ENCODE results near the gene CAPN10. TPM values are rescaled to one million over a fixed set of nuclear protein-coding genes. Genes with fewer than 3 reads are reported as not detected.

The CAPN10 gene
- total RNA-seq, 1 donor from 2014 or later, result 24.9 TPM

GRCh38 chr2:240645346-240645745 is 58.8 kb downstream of the CAPN10 start:
- Mint-ChIP-seq H3K4me1 (ENCODE audit: low read depth, unreplicated experiment) (no peaks in the 10 kb centered on the region), H3K9me3 (ENCODE audit: unreplicated experiment) (no peaks in the 10 kb centered on the region), H3K4me3 (ENCODE audit: unreplicated experiment) (no peak overlapping the region), H3K27ac (ENCODE audit: unreplicated experiment) (no peak overlapping the region), H3K36me3 (ENCODE audit: low read depth, unreplicated experiment) (no peaks in the 10 kb centered on the region), H3K27me3 (ENCODE audit: low read depth, unreplicated experiment) (peaks cover 51% of the 10 kb centered on the region)
- H2AFZ ChIP-seq (ENCODE audit: low read depth, low read length), result no peak overlapping the region
- H3K27ac ChIP-seq (ENCODE audit: low read depth, low read length), result no peak overlapping the region
- H3K4me1 ChIP-seq (ENCODE audit: insufficient read depth, low read length), result no peaks in the 10 kb centered on the region
- TF ChIP-seq, protein P1, sequence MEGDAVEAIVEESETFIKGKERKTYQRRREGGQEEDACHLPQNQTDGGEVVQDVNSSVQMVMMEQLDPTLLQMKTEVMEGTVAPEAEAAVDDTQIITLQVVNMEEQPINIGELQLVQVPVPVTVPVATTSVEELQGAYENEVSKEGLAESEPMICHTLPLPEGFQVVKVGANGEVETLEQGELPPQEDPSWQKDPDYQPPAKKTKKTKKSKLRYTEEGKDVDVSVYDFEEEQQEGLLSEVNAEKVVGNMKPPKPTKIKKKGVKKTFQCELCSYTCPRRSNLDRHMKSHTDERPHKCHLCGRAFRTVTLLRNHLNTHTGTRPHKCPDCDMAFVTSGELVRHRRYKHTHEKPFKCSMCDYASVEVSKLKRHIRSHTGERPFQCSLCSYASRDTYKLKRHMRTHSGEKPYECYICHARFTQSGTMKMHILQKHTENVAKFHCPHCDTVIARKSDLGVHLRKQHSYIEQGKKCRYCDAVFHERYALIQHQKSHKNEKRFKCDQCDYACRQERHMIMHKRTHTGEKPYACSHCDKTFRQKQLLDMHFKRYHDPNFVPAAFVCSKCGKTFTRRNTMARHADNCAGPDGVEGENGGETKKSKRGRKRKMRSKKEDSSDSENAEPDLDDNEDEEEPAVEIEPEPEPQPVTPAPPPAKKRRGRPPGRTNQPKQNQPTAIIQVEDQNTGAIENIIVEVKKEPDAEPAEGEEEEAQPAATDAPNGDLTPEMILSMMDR (IDR thresholded peaks at IDR 0.05; ENCODE audit: insufficient read depth, low read depth, low read length), result no peak
- no peak for TF ChIP-seq EZH2 (IDR thresholded peaks at IDR 0.05; ENCODE audit: insufficient read depth, low read length)
- no peak overlapping the region for H3K9ac ChIP-seq (ENCODE audit: low read length)
- H3K27me3 ChIP-seq (ENCODE audit: insufficient read depth, low read length), result peaks cover 24% of the 10 kb centered on the region
- no peak for DNase-seq (ENCODE audit: low read depth)
- no peaks in the 10 kb centered on the region for H4K20me1 ChIP-seq (ENCODE audit: insufficient read depth, low read length)
- no peaks in the 10 kb centered on the region for H3K9me3 ChIP-seq (ENCODE audit: insufficient read depth, low read depth, low read length)
- FAIRE-seq, result no peak
- no peak overlapping the region for H3K4me2 ChIP-seq (ENCODE audit: low read length)
- no peaks in the 10 kb centered on the region for H3K36me3 ChIP-seq (ENCODE audit: insufficient read depth, low read length)
- H3K4me3 ChIP-seq (ENCODE audit: insufficient read depth, low read depth, low read length), result no peak overlapping the region
- no peaks in the 10 kb centered on the region for H3K79me2 ChIP-seq (ENCODE audit: insufficient read depth, low read length)

DNA sequence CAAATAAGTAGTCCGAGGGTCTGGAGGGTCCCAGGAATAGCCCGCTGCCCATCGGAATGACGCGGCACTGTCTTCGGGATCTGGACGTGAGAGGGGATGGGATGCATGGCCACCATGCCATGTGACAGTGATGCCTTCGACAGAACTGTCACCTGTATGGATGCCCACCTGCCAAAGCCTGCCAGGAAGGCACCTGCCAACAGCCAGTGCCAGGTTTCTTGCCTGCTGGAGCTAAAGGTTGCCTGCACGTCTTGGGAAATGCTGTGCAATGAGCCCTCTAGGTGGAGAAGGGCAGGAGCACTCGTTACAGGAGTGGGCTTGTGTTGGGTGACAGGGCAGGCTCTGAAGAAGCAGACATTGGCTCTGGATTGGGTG is 59.3 kb downstream of the CAPN10 start:
- Histone ChIP-seq H3K36me3 (ENCODE audit: insufficient read depth, low read length) (no peaks in the 10 kb centered on the region), H3K4me1 (ENCODE audit: insufficient read depth, low read length) (no peaks in the 10 kb centered on the region), H3K9me3 (ENCODE audit: insufficient read depth, low read depth, low read length) (no peaks in the 10 kb centered on the region), H4K20me1 (ENCODE audit: insufficient read depth, low read length) (no peaks in the 10 kb centered on the region), H3K27me3 (ENCODE audit: insufficient read depth, low read length) (peaks cover 24% of the 10 kb centered on the region), H3K4me3 (ENCODE audit: insufficient read depth, low read depth, low read length) (no peak overlapping the region), H3K9ac (ENCODE audit: low read length) (no peak overlapping the region), H3K4me2 (ENCODE audit: low read length) (no peak overlapping the region), H3K79me2 (ENCODE audit: insufficient read depth, low read length) (no peaks in the 10 kb centered on the region), H2AFZ (ENCODE audit: low read depth, low read length) (no peak overlapping the region), H3K27ac (ENCODE audit: low read depth, low read length) (no peak overlapping the region)
- H3K36me3 Mint-ChIP-seq (ENCODE audit: low read depth, unreplicated experiment), result no peaks in the 10 kb centered on the region
- peaks cover under 1% of the 10 kb centered on the region for H3K9me3 Mint-ChIP-seq (ENCODE audit: unreplicated experiment)
- H3K4me1 Mint-ChIP-seq (ENCODE audit: low read depth, unreplicated experiment), result no peaks in the 10 kb centered on the region
- no peak overlapping the region for H3K4me3 Mint-ChIP-seq (ENCODE audit: unreplicated experiment)
- H3K27me3 Mint-ChIP-seq (ENCODE audit: low read depth, unreplicated experiment), result peaks cover 52% of the 10 kb centered on the region
- no peak for FAIRE-seq
- H3K27ac Mint-ChIP-seq (ENCODE audit: unreplicated experiment), result no peak overlapping the region
- TF ChIP-seq, protein P1 (IDR thresholded peaks at IDR 0.05; ENCODE audit: insufficient read depth, low read depth, low read length), result no peak
- DNase-seq (ENCODE audit: low read depth), result no peak

DNA sequence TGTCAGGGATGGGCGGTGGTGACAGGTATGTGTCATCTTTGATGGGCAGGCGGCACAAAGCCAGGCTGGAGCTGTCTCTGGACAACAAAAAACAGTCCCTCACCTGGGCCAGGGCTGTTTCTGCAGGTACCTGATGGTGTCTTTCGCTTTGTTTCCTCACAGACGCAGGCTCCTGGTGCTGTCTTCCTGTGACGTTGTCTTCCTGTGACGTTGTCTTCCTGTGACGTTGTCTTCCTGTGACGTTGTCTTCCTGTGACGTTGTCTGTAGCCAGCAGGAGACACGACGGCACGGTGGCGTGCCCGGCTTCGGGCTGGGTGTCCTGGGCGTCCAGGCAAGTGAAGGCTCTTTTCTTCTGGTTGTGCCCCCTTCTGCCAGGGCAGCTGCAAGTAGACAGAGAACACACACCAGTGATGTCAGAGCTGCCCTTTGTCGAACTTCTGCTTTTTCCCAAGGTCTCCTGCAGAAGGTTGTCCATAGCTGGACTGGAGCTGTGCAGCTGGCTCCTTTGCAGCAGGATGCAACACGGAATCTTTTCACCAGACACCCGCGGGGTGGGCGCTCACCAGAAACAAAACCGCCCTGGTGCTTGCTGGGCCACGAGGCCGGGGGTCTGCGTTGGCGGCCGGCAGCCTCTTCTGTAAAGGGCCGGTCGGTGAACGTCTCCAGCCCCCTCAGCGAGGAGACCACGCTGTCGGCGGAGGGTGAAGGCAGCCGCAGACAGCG is 59.8 kb downstream of the CAPN10 start:
- Histone ChIP-seq H3K9me3 (ENCODE audit: insufficient read depth, low read depth, low read length) (no peaks in the 10 kb centered on the region), H3K27me3 (ENCODE audit: insufficient read depth, low read length) (peaks cover 29% of the 10 kb centered on the region), H3K9ac (ENCODE audit: low read length) (no peak overlapping the region), H2AFZ (ENCODE audit: low read depth, low read length) (no peak overlapping the region), H3K4me1 (ENCODE audit: insufficient read depth, low read length) (no peaks in the 10 kb centered on the region), H3K27ac (ENCODE audit: low read depth, low read length) (no peak overlapping the region), H3K36me3 (ENCODE audit: insufficient read depth, low read length) (no peaks in the 10 kb centered on the region), H3K4me2 (ENCODE audit: low read length) (no peak overlapping the region), H3K4me3 (ENCODE audit: insufficient read depth, low read depth, low read length) (no peak overlapping the region), H4K20me1 (ENCODE audit: insufficient read depth, low read length) (no peaks in the 10 kb centered on the region), H3K79me2 (ENCODE audit: insufficient read depth, low read length) (no peaks in the 10 kb centered on the region)
- Mint-ChIP-seq H3K9me3 (ENCODE audit: unreplicated experiment) (peaks cover 4% of the 10 kb centered on the region), H3K27me3 (ENCODE audit: low read depth, unreplicated experiment) (peaks cover 58% of the 10 kb centered on the region), H3K4me1 (ENCODE audit: low read depth, unreplicated experiment) (no peaks in the 10 kb centered on the region), H3K27ac (ENCODE audit: unreplicated experiment) (no peak overlapping the region), H3K36me3 (ENCODE audit: low read depth, unreplicated experiment) (no peaks in the 10 kb centered on the region), H3K4me3 (ENCODE audit: unreplicated experiment) (no peak overlapping the region)
- DNase-seq (ENCODE audit: low read depth) (no peak), FAIRE-seq (no peak)
- TF ChIP-seq, protein P1 (IDR thresholded peaks at IDR 0.05; ENCODE audit: insufficient read depth, low read depth, low read length), result no peak
- TF ChIP-seq EZH2 (IDR thresholded peaks at IDR 0.05; ENCODE audit: insufficient read depth, low read length), result no peak
